Astrocyte of the hippocampus (primary cell): ENCODE data around the gene GRB10.

Experiments
- DNase-seq: peaks from one replicate; pipeline ENCODE4 v3.0.0; 2011; ENCODE audit warnings: low read depth, low spot score

The GRB10 gene

DNA sequence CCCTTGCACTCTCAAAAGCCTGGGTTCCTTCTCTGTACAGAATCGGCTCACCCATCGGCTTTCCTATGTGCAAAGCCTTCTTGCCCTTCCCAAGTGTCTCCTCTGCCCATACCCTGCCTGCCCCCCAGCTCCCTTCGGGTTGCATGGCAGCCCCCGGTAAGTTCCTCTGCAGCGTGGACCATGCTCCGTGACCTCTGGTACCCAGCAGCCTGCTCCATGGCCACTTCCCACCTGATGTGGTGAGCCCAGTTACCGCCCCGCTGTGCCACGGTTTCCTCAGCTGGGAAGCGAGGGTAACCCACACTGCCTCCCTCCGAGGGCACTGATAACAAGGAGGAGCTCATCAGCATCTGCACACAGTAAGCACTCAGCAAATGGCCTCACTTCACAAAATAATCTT is 110.7 kb downstream of the GRB10 start:
- no peak for DNase-seq

DNA sequence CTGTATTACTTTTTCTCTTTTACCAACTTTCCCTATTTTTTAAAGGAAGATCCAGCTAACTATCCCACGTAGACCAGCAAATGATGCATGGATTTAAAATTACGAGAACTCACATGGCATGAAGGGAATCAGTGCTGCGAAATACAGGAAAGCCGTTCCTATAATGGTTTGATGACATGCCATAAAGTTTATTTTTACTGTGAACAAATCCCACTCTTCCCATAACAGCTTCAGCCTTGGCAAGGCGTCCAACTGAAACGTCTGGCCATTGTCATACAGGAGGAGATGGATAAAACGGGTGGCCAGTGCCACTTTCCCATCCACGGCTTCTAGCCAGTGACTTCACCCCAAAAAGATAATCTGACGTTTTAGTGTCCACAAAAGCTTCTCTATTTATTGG is 111.3 kb downstream of the GRB10 start:
- DNase-seq, result no peak

DNA sequence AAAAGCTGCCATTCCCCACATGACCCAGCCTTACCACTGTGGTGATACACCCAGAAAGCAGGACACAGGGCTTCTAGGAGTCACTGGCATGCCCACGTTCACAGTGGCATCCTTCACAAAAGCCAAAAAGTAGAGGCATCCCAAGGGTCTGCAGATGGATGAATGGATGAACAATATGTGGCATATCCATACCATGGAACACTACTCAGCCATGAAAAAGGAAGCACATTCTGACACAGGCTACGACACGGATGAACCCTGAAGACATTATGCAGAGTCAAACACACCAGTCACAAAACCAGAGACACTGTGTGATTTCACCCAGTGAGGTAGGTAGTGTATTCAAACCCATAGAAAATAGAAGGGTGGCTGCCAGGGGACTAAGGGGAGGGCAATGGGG is 112.8 kb downstream of the GRB10 start:
- DNase-seq, result no peak

GRCh38 chr7:50667789-50668226 is 114.9 kb downstream of the GRB10 start:
- peak; percentile 32 for DNase-seq

GRCh38 chr7:50667338-50667737 is 115.4 kb downstream of the GRB10 start:
- DNase-seq, result peak; percentile 75

GRCh38 chr7:50666124-50666496 is 116.6 kb downstream of the GRB10 start:
- DNase-seq, result no peak

- no peak for DNase-seq
These were observed 117.1 kb downstream of the GRB10 start for GRCh38 chr7:50665403-50666123.

DNA sequence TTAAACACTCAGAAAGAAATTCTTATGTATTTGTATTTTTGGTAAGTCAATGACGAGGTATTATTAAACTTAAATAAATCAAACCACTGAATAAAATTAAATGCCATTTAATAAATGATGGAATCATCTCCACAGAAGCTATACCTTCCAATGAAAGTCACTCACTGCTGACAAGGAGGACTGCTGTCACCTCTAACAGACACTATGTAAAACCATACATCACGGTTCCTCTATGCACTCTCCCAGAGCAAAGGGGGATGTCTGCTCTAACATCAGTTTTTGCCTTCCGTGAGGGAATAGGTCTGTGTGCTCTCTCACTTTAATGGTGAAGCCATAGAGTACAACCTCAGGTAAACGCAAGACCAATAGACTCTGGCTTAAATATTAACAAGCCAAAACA is 117.8 kb downstream of the GRB10 start:
- no peak for DNase-seq

DNA sequence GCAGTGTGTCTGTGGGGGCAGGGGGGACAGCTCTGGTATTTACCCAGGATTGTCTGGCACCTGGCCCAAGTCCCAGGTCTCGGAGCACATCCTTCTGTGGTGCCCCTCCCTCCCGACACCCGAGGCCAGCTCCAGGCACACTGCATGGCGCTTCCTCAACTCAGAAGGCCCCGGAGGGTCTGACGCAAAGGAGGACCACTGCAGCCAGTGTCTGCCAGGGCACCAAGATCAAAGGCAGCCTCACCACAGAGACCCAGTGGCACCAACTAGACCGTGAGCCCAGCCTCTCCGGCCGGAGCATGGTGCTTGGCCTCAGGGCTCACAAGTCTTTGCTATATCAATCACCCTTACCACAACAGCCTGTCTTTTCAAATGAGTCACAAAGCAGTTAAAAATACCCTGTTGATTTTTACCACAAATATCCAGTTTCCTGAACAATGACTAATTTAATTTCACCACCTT is 118.2 kb downstream of the GRB10 start:
- peak; percentile 90 for DNase-seq

- DNase-seq, result no peak
These were observed 119.1 kb downstream of the GRB10 start for GRCh38 chr7:50663396-50664102.

DNA sequence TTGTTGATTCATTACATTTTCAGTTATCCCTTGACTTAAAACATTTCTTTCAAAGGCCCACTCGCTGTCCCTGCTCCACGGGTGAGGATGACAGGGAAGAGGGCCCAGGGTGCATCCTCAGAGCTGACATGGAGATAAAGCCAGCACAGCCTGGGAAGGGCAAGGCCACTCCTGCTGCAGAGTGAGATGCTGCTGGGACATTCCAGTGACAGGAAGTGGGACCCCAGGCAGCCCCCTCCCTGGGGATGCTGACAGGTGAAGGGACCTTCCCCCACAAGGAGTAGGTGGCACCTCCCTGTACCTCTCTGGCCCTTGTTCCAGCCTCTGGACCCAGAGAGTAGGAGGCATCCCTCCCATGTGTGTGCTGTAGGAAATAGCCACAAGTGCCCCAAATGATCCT is 119.7 kb downstream of the GRB10 start:
- no peak for DNase-seq

DNA sequence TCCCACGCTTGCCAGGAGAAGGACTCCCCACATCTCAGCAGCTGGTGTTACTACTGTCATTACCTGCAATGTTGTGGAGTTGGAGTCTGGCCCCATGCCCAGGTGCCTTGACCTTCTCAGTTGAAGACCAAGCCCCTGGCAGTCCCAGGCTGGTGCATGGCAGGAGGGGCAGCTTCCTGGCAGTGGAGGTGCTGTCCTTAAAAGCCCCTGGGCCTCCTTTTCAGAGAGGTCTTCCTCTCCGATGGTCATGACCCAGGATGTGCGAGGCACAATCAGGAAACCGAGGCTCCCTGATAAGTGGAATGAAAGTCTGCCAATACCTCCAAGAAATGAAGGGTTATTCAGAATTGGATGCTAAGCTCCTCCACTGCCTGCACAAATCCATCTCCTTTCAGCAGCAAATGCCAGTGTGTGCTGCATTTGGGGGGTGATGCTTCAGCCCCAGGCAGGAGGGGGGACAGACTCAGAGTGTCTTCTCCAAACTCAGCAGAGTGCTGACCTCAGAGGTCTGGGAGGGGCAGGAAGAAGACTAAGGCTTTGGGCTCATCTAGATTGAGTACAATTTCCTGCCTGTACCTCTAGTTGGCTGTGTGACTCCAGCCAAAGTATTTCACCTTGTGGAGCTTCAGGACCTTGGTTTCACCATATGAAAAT is 120.5 kb downstream of the GRB10 start:
- no peak for DNase-seq

DNA sequence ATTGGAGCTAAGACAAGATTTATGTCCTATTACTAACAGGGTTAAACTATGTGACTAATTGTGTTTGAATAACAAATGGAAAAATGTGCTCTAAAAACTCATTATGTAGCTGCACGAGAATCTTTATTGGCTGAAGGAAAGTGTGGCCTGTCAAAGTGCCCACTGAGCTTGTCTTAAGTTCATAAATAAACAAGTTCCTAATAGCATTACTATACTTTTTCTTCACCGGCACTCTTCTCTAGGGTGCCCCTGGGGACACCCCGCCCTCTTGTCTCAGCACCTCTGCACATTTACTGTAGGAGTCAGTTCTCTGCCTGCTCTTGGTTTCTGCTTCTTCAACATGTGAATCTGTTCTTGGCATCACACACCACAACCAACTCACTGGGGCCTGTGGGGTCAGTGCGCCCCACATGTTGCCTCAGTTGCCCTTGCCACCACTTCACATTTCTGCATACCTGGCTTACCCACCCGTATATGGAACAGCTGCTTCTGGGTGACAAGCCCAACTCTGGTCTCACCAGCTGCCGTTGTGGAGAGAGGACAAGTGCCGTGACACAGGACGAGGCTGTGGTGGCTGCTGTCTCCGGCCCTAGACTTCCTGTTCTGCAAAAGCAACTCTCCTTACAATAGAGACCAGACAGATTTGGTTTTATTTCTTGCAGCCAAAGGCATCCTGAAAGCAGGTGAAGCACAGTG is 121.2 kb downstream of the GRB10 start:
- DNase-seq, result no peak

- no peak for DNase-seq
These were observed 121.9 kb downstream of the GRB10 start for GRCh38 chr7:50660830-50661175.

DNA sequence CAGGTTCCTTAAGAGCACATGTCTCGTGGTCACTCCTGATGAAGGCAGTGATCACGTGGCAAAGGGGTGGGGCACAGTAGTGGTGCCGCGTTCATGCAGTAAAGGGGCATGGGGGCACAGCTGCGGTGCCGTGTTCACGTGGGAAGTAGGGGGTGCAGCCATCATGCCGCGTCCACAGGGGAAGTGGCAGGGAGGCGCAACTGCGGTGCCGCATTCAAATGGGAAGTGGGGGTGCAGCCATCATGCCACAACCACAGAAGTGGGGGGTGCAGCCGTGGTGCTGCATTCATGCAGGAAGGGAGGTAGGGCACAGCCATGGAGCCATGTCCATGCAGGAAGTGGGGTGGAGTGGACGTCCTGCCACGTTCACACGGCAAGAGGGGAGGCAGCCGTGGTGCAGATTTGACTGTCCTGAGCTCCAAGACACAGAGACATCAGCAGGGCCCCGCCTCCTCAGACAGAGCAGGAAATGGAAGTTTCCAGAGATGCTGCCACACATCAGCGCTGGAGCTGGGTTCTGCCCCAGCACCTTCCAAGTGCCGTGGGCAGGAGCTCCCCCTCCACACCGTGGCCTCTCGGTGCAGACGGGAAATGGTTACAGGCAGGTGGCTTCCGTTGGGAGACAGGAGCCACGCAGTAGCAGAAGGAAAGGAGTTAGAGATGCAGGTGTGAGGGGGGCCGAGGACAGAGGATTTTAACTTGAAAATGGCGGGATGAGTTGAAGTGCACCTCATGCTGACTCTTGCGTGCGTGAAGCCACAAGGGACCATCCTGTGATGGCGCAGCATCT is 122.5 kb downstream of the GRB10 start:
- DNase-seq, result no peak

GRCh38 chr7:50659329-50659965 is 123.2 kb downstream of the GRB10 start:
- DNase-seq, result no peak

- DNase-seq, result no peak
These were observed 124.0 kb downstream of the GRB10 start for GRCh38 chr7:50658696-50659095.

DNA sequence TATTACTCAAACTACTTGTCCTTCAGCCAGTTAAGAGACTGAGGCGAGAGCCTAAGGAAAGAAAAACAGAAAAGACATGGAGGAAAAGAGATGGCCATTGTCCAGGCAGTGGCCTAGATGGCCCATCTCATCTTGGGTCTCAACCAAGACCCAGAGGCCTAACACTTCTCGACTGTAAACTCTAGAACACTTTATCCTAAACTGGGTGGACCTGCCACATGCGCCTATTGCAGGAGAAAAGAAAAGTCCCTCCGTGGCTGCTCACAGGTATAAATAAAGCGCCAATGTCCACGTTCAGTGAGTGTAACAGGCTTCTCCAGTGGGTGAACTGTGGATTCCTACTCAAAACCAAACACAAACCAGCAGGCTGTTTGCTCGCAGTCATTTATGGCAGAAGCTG is 124.8 kb downstream of the GRB10 start:
- no peak for DNase-seq

DNA sequence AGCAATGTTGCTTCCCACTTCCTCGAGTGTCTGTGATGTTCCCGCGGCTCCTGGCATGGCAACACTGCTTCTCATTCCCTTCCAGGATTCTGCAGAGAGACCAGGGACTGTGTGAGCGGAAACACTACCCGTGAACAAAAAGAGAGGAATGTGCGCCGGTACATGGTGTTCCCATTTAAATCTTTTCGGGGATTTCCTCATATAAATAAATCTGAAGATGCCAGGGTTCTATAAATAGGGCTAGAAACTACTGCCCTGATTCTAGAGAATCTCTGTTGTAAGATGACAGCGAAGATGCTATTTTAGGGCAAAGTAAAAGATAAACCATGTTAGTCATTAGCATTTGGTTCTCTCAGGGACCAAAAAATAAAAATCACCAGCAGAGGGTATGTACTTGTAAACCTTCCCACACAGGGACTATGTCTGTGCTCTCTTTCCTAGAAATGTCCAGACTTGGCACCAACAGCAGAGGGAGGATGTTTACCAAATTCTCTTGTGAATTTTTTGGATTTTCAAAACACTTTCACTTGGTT is 125.3 kb downstream of the GRB10 start:
- DNase-seq, result no peak

GRCh38 chr7:50656141-50656895 is 126.4 kb downstream of the GRB10 start:
- no peak for DNase-seq
